Erythroblast (primary cell): ENCODE data around the gene EPN2.

Experiments used
- GATA1 ChIP-seq: IDR thresholded peaks from 2 replicates; pipeline ENCODE4 v1.6.1; 2011; ENCODE audit warnings: low read depth, mild to moderate bottlenecking, control low read depth, low read length, moderate library complexity
- POLR2A ChIP-seq: IDR thresholded peaks from 2 replicates; pipeline ENCODE4 v1.6.1; 2011; ENCODE audit warnings: mild to moderate bottlenecking, low read length

GRCh38 chr17:19369107-19369778 is 132.1 kb downstream of the EPN2 start:
- no peak for TF ChIP-seq POLR2A
- TF ChIP-seq GATA1 = no peak
